Measurements from ENCODE around the gene PCNX2. TPM values are rescaled to one million over a fixed set of nuclear protein-coding genes. Genes with fewer than 3 reads are reported as not detected.

The PCNX2 gene
- total and polyA plus RNA-seq, 2 donors (not counting 3 experiments of a cell fraction or from before 2014, with no cell fraction given), result 6.6 to 11.0 TPM

- DNase-seq (ENCODE audit: low read depth, low spot score), result no peak
- dilution Hi-C loops (cut with MboI; ENCODE audit: extremely low pct_ligation_motif_present, low sequenced_read_pairs), result no loop called here
These were observed 62.0 kb downstream of the PCNX2 start for GRCh38 chr1:233233508-233234040.

More at GRCh38 chr1:233233508-233234040, 62.0 kb downstream of the PCNX2 start:
- H2AFZ ChIP-seq (ENCODE audit: low read depth, low read length), result no peak overlapping the region
- no peaks in the 10 kb centered on the region for H3K9me3 ChIP-seq (replicated peaks; ENCODE audit: control insufficient read depth, insufficient read depth, low read length)
- no peak overlapping the region for H3K4me3 ChIP-seq (replicated peaks in 1 of 3; ENCODE audit: insufficient read depth in 1 of 3, low read depth in 1 of 3, low read length in 3 of 3)
- H3K27me3 ChIP-seq (ENCODE audit: control insufficient read depth in 2 of 2, insufficient read depth in 2 of 2, low read length in 2 of 2), result no peaks in the 10 kb centered on the region
- no peak overlapping the region for H3K4me2 ChIP-seq (ENCODE audit: insufficient read depth, low read length)
- H3K9me1 ChIP-seq (replicated peaks; ENCODE audit: control insufficient read depth, extremely low read depth, insufficient read depth, low read length), result no peaks in the 10 kb centered on the region
- H3K9ac ChIP-seq (replicated peaks; ENCODE audit: extremely low read depth, insufficient read depth, low read length), result no peak overlapping the region
- FAIRE-seq, result no peak
- no peaks in the 10 kb centered on the region for H3K79me2 ChIP-seq (ENCODE audit: control insufficient read depth, insufficient read depth, low read length)
- H3K4me1 ChIP-seq (ENCODE audit: control insufficient read depth, extremely low read depth, insufficient read depth, low read length), result no peaks in the 10 kb centered on the region
- CTCF ChIA-PET, result no interaction called here
- POLR2A ChIA-PET, result no interaction called here
- no TSS peak for BruUV-seq (replicated peaks)
- TF ChIP-seq FOS (IDR thresholded peaks at IDR 0.05; ENCODE audit: borderline replicate concordance, insufficient read depth, low read length), result no peak
- TF ChIP-seq POLR2A (IDR thresholded peaks at IDR 0.05; ENCODE audit: low read depth, low read length), result no peak
- no peak for TF ChIP-seq GATA2 (IDR thresholded peaks at IDR 0.05; ENCODE audit: insufficient read depth, insufficient read length, low read depth, low read length)
- TF ChIP-seq EZH2 (IDR thresholded peaks at IDR 0.05; ENCODE audit: borderline replicate concordance, low read depth, low read length, severe bottlenecking), result no peak
- no peak for TF ChIP-seq MAX (IDR thresholded peaks at IDR 0.05; ENCODE audit: insufficient read depth, insufficient read length)
- TF ChIP-seq CTCF (IDR thresholded peaks at IDR 0.05; ENCODE audit: extremely low read depth in 1 of 2, insufficient read depth in 1 of 2, low read depth in 1 of 2, low read length in 2 of 2), result no peak
- no peak for TF ChIP-seq JUN (IDR thresholded peaks at IDR 0.05; ENCODE audit: borderline replicate concordance, insufficient read depth, insufficient read length, low read depth)
- TF ChIP-seq POLR2AphosphoS5 (IDR thresholded peaks at IDR 0.05; ENCODE audit: insufficient read depth, low read depth, low read length), result no peak
- TF ChIP-seq MYC (IDR thresholded peaks at IDR 0.05; ENCODE audit: low read depth, low read length), result no peak
- no peaks in the 10 kb centered on the region for H3K36me3 ChIP-seq (ENCODE audit: control insufficient read depth in 2 of 2, extremely low read depth in 1 of 2, insufficient read depth in 2 of 2, low read length in 2 of 2)
- intact Hi-C loops (cut with micrococcal nuclease), result loop anchor here (10.0 kb wide), 1 partner anchor 1509 kb away; no protein-coding TSS in a partner anchor
- no peaks in the 10 kb centered on the region for H4K20me1 ChIP-seq (replicated peaks; ENCODE audit: control insufficient read depth, extremely low read depth, insufficient read depth, low read length)
- no peak overlapping the region for H3K27ac ChIP-seq (ENCODE audit: insufficient read depth, low read depth, low read length)
